Measurements from ENCODE around the gene NAALADL2. TPM values are rescaled to one million over a fixed set of nuclear protein-coding genes. Genes with fewer than 3 reads are reported as not detected.

NAALADL2 gene
- total and polyA plus RNA-seq, 9 of the 15 experiments (the other 6 are each of a cell fraction or from before 2014, with no cell fraction given) = 0.29 to 1.1 (median 0.79) TPM; not detected in 1

- ChIA-PET CTCF (ENCODE audit: low intra/inter-chr PET ratio) (no interaction called here), POLR2A (no interaction called here)
- no peak overlapping the region for H2AFZ ChIP-seq (ENCODE audit: low read depth, low read length)
- intact Hi-C loops (cut with micrococcal nuclease) = no loop called here
- H3K36me3 ChIP-seq (ENCODE audit: control insufficient read depth, insufficient read depth, low read length) = no peaks in the 10 kb centered on the region
- H3K4me2 ChIP-seq (ENCODE audit: insufficient read depth, low read length) = no peak overlapping the region
- H3K9me3 ChIP-seq (replicated peaks; ENCODE audit: control insufficient read depth, insufficient read depth, low read depth, low read length) = no peaks in the 10 kb centered on the region
- no peaks in the 10 kb centered on the region for H3K27me3 ChIP-seq (ENCODE audit: control insufficient read depth in 2 of 2, insufficient read depth in 2 of 2, low read length in 2 of 2)
- no peaks in the 10 kb centered on the region for H3K79me2 ChIP-seq (ENCODE audit: control insufficient read depth, insufficient read depth, low read length)
- no peaks in the 10 kb centered on the region for H4K20me1 ChIP-seq (replicated peaks; ENCODE audit: control insufficient read depth, insufficient read depth, low read length)
- no peak overlapping the region for H3K27ac ChIP-seq (ENCODE audit: extremely low read depth, low read depth, low read length)
- BruUV-seq (replicated peaks) = no TSS peak
- no peak for TF ChIP-seq NR3C1 (CRISPR knock-in tag; IDR thresholded peaks at IDR 0.05)
- no peak for TF ChIP-seq ATF6 (CRISPR knock-in tag; IDR thresholded peaks at IDR 0.05)
- no peak for TF ChIP-seq ZBTB49 (CRISPR knock-in tag; IDR thresholded peaks at IDR 0.05; ENCODE audit: borderline replicate concordance)
- no peak for TF ChIP-seq ZNF436 (CRISPR knock-in tag; IDR thresholded peaks at IDR 0.05)
- TF ChIP-seq TAF1 (IDR thresholded peaks at IDR 0.05; ENCODE audit: control insufficient read depth, extremely low read depth, insufficient read depth, low read length, severe bottlenecking) = no peak
- TF ChIP-seq POLR2B (IDR thresholded peaks at IDR 0.05; ENCODE audit: low read depth, partially characterized antibody) = no peak
- TF ChIP-seq ARID3A (IDR thresholded peaks at IDR 0.05; ENCODE audit: borderline replicate concordance, low read depth, low read length) = no peak
- TF ChIP-seq SIX5 (IDR thresholded peaks at IDR 0.05; ENCODE audit: borderline replicate concordance in 1 of 2, insufficient read depth in 1 of 2, low read depth in 1 of 2, low read length in 2 of 2) = no peak
- TF ChIP-seq NFE2L1 (tag; IDR thresholded peaks at IDR 0.05; ENCODE audit: borderline replicate concordance, low read depth) = no peak
- no peak for TF ChIP-seq PHB (CRISPR knock-in tag; IDR thresholded peaks at IDR 0.05)
- TF ChIP-seq PTRF (tag; IDR thresholded peaks at IDR 0.05) = no peak
- no peak for DNase-seq (ENCODE audit: extremely low read depth in 1 of 4, low spot score in 3 of 4)
- no peaks in the 10 kb centered on the region for H3K4me1 ChIP-seq (replicated peaks in 1 of 2; ENCODE audit: control insufficient read depth in 2 of 2, insufficient read depth in 2 of 2, low read length in 2 of 2)
- ATAC-seq = no peak
- whole genome bisulfite sequencing (ENCODE audit: insufficient coverage, low coverage, missing lambda C conversion rate) = 3% methylated on average over 4 of the region's 4 CpGs
- no peak overlapping the region for H3K9ac ChIP-seq (ENCODE audit: insufficient read depth in 1 of 2, low read depth in 2 of 2, low read length in 2 of 2)
- no peak for FAIRE-seq
- in situ Hi-C loops (cut with MboI) = no loop called here
- H3K9me1 ChIP-seq (ENCODE audit: control insufficient read depth, insufficient read depth, low read length) = no peaks in the 10 kb centered on the region
- no peak overlapping the region for H3K4me3 ChIP-seq
Observed at GRCh38 chr3:175258763-175259162, 399.6 kb downstream of the NAALADL2 start.
